Upper lobe of left lung (tissue), 4 donors: ENCODE data around the gene ZNF423.

ENCODE experiments used
- CTCF ChIP-seq, 6 experiments: fragments of 450-650 bp in 4 of 6; fragments of 200-600 bp in 2 of 6; sonication (generic) in 2 of 6; IDR thresholded peaks; one replicate each; pipeline ENCODE4 v1.5.1; 2016 to 2019; ENCODE audit warnings: antibody characterized with exemption in 6 of 6
- EP300 ChIP-seq, 4 donors: sonication (generic); formaldehyde crosslinking; IDR thresholded peaks; one replicate each; pipeline ENCODE4 v1.5.1; 2017; ENCODE audit warnings: antibody characterized with exemption in 4 of 4, control low read depth in 2 of 4
- POLR2A ChIP-seq, 4 donors: fragments of 450-650 bp; IDR thresholded peaks; one replicate each; pipeline ENCODE4 v1.5.1; 2016 to 2017; ENCODE audit warnings: antibody characterized with exemption in 4 of 4, mild to moderate bottlenecking in 2 of 4

- TF ChIP-seq CTCF (IDR thresholded peaks at IDR 0.05) (no peak), POLR2A (IDR thresholded peaks at IDR 0.05) (no peak), EP300 (IDR thresholded peaks at IDR 0.05) (no peak)
Measured at GRCh38 chr16:49800876-49801275, 55.0 kb downstream of the ZNF423 start.
